Suprapubic skin (tissue), 4 donors: ENCODE measurements around the gene PARD3B.

Experiments
- CTCF ChIP-seq, 2 donors: fragments of 200-600 bp in 1 of 2; fragments of 450-650 bp in 1 of 2; sonication (generic) in 1 of 2; IDR thresholded peaks; one replicate each; pipeline ENCODE4 v1.5.1; 2016 to 2019; ENCODE audit warnings: antibody characterized with exemption in 2 of 2, mild to moderate bottlenecking in 1 of 2, moderate library complexity in 1 of 2
- EP300 ChIP-seq: sonication (generic); formaldehyde crosslinking; IDR thresholded peaks from one replicate; pipeline ENCODE4 v1.6.1; 2017; ENCODE audit warnings: antibody characterized with exemption
- POLR2A ChIP-seq, 2 donors: fragments of 450-650 bp; IDR thresholded peaks; one replicate each; pipeline ENCODE4 v1.6.1; 2017; ENCODE audit warnings: antibody characterized with exemption in 2 of 2, mild to moderate bottlenecking in 2 of 2, moderate library complexity in 2 of 2
- POLR2AphosphoS5 ChIP-seq, 3 donors: sonication (generic); formaldehyde crosslinking; IDR thresholded peaks; one replicate each; pipeline ENCODE4 v1.6.1; 2017; ENCODE audit warnings: antibody characterized with exemption in 3 of 3

GRCh38 chr2:204988836-204989235 is 443.6 kb downstream of the PARD3B start:
- TF ChIP-seq CTCF (IDR thresholded peaks at IDR 0.05): no peak
- no peak for TF ChIP-seq POLR2AphosphoS5 (IDR thresholded peaks at IDR 0.05)
- no peak for TF ChIP-seq POLR2A (IDR thresholded peaks at IDR 0.05)
- TF ChIP-seq EP300: no peak
